DOHH2 (cell line): ENCODE results near the gene ANKRD2.

Experiments used
- H3F3A ChIP-seq: fragments of 200-600 bp; sonication (generic), shearing (Covaris generic); 2 replicates; pipeline ENCODE4 v1.6.0; 2016; ENCODE audit warnings: antibody characterized with exemption, mild to moderate bottlenecking; ENCODE audit not compliant: control insufficient read depth, insufficient read depth
- H3K27ac ChIP-seq: fragments of 200-600 bp; sonication (generic); 2 replicates; pipeline ENCODE4 v1.5.1; 2014; ENCODE audit warnings: low read depth, mild to moderate bottlenecking, low read length, moderate library complexity
- H3K27me3 ChIP-seq: fragments of 200-600 bp; sonication (generic); 2 replicates; pipeline ENCODE4 v1.6.1; 2014; ENCODE audit warnings: mild to moderate bottlenecking, low read length, mixed read lengths; ENCODE audit not compliant: control insufficient read depth
- H3K36me3 ChIP-seq: fragments of 200-600 bp; sonication (generic); 2 replicates; pipeline ENCODE4 v1.6.1; 2014; ENCODE audit warnings: mild to moderate bottlenecking, low read length, moderate library complexity, mixed read lengths; ENCODE audit not compliant: control insufficient read depth
- H3K4me1 ChIP-seq: fragments of 200-600 bp; sonication (generic); 2 replicates; pipeline ENCODE4 v1.6.1; 2014; ENCODE audit warnings: mild to moderate bottlenecking, low read length, mixed read lengths; ENCODE audit not compliant: control insufficient read depth
- H3K4me2 ChIP-seq: fragments of 200-600 bp; sonication (generic); 2 replicates; pipeline ENCODE4 v1.6.0; 2014; ENCODE audit warnings: mild to moderate bottlenecking, low read length, moderate library complexity
- H3K4me3 ChIP-seq: fragments of 200-600 bp; sonication (generic); 2 replicates; pipeline ENCODE4 v1.5.1; 2014; ENCODE audit warnings: mild to moderate bottlenecking, low read length, mixed read lengths
- H3K79me2 ChIP-seq: fragments of 200-600 bp; sonication (generic); 2 replicates; pipeline ENCODE4 v1.6.1; 2014; ENCODE audit warnings: mild to moderate bottlenecking, low read length, mixed read lengths; ENCODE audit not compliant: control insufficient read depth
- H3K9me2 ChIP-seq: fragments of 200-600 bp; sonication (generic); replicated peaks from 2 replicates; pipeline ENCODE4 v1.6.1; 2014; ENCODE audit warnings: mild to moderate bottlenecking, low read length, mixed read lengths; ENCODE audit not compliant: control insufficient read depth
- H3K9me3 ChIP-seq: fragments of 200-600 bp; sonication (generic); 2 replicates; pipeline ENCODE4 v1.6.1; 2014; ENCODE audit warnings: antibody characterized with exemption, low read length, mixed read lengths; ENCODE audit not compliant: control insufficient read depth, insufficient read depth
- H4K20me1 ChIP-seq: fragments of 200-600 bp; sonication (generic); 2 replicates; pipeline ENCODE4 v1.6.0; 2014; ENCODE audit warnings: low read depth, mild to moderate bottlenecking, antibody characterized with exemption, low read length, moderate library complexity; ENCODE audit not compliant: control insufficient read depth, insufficient read depth
- EZH2phosphoT487 ChIP-seq: fragments of 200-600 bp; sonication (generic); IDR thresholded peaks from 2 replicates; pipeline ENCODE4 v1.6.1; 2017; ENCODE audit warnings: borderline replicate concordance, mild to moderate bottlenecking, antibody characterized with exemption, low read length, moderate library complexity, mixed read lengths
- TF ChIP-seq, protein P1 (sequence below): fragments of 200-600 bp; sonication (generic); IDR thresholded peaks from one replicate; pipeline ENCODE4 v1.5.1; 2014; ENCODE audit warnings: antibody characterized with exemption, mild to moderate bottlenecking, low read depth, low read length; ENCODE audit not compliant: poor library complexity, severe bottlenecking

The ANKRD2 gene

DNA sequence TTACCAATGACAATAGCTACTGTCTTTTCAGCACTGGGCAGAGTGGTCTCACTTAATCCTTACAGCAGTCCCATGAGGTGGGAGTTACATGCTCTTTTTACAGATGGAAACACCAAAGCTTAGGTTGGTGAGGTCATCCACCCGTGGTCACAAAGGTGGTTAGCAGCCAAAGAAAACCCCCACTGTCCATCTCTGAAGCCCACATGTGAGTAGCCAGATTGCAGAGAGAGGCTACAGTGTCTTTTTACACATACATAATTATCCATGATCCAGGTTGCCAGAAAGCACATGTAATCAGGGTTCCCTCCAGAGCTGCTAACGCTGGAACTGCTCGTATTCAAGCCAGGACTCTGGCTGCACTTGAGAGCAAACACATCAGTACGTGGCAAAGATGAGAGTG, 24.6 kb upstream of the ANKRD2 start:
- Histone ChIP-seq H3K4me2 (no peak overlapping the region), H3K9me3 (no peaks in the 10 kb centered on the region), H3K79me2 (no peaks in the 10 kb centered on the region), H3K27me3 (peaks cover 5% of the 10 kb centered on the region), H3K4me1 (no peaks in the 10 kb centered on the region), H3K27ac (no peak overlapping the region), H4K20me1 (no peaks in the 10 kb centered on the region), H3K9me2 (no peaks in the 10 kb centered on the region), H3F3A (no peaks in the 10 kb centered on the region), H3K36me3 (no peaks in the 10 kb centered on the region), H3K4me3 (no peak overlapping the region)
- TF ChIP-seq EZH2phosphoT487 = no peak
- TF ChIP-seq, protein P1, sequence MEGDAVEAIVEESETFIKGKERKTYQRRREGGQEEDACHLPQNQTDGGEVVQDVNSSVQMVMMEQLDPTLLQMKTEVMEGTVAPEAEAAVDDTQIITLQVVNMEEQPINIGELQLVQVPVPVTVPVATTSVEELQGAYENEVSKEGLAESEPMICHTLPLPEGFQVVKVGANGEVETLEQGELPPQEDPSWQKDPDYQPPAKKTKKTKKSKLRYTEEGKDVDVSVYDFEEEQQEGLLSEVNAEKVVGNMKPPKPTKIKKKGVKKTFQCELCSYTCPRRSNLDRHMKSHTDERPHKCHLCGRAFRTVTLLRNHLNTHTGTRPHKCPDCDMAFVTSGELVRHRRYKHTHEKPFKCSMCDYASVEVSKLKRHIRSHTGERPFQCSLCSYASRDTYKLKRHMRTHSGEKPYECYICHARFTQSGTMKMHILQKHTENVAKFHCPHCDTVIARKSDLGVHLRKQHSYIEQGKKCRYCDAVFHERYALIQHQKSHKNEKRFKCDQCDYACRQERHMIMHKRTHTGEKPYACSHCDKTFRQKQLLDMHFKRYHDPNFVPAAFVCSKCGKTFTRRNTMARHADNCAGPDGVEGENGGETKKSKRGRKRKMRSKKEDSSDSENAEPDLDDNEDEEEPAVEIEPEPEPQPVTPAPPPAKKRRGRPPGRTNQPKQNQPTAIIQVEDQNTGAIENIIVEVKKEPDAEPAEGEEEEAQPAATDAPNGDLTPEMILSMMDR = no peak

DNA sequence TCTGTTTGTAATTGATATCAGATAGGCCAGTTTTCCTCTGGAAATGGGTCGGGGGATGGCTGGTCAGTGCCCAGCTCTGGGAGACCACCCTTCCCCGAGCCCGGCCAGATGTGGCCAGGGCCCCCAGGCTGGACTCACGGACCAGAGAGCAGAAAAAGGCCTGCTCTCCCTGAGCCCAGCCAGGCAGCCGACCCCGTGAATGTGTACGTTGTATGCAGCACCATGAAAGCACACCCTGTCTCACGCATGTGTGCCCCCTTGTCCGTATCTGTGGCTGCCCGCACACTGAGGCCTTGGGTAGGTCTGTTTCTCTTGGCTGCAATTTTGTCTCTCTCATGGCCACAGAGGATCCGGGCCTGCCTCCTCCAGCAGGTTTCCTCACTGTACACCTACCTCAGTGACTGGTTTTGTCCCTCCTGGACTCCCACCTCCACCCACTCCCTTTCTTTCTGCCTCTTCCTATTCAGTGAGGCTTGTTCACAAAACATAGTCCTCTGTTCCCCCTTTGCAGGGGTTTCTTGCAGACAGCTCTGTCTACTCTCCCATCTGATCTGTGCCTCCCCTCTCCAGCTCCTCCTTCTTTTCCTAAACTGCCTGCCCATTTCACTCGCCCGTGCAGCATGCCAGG, 23.6 kb upstream of the ANKRD2 start:
- no peak overlapping the region for H3K4me3 ChIP-seq
- no peaks in the 10 kb centered on the region for H3K79me2 ChIP-seq
- TF ChIP-seq EZH2phosphoT487 = no peak
- TF ChIP-seq, protein P1 = no peak
- H3K27ac ChIP-seq = no peak overlapping the region
- H3F3A ChIP-seq = no peaks in the 10 kb centered on the region
- no peaks in the 10 kb centered on the region for H3K27me3 ChIP-seq
- no peaks in the 10 kb centered on the region for H4K20me1 ChIP-seq
- no peak overlapping the region for H3K4me2 ChIP-seq
- no peaks in the 10 kb centered on the region for H3K4me1 ChIP-seq
- H3K36me3 ChIP-seq = no peaks in the 10 kb centered on the region
- no peaks in the 10 kb centered on the region for H3K9me3 ChIP-seq
- no peaks in the 10 kb centered on the region for H3K9me2 ChIP-seq

DNA sequence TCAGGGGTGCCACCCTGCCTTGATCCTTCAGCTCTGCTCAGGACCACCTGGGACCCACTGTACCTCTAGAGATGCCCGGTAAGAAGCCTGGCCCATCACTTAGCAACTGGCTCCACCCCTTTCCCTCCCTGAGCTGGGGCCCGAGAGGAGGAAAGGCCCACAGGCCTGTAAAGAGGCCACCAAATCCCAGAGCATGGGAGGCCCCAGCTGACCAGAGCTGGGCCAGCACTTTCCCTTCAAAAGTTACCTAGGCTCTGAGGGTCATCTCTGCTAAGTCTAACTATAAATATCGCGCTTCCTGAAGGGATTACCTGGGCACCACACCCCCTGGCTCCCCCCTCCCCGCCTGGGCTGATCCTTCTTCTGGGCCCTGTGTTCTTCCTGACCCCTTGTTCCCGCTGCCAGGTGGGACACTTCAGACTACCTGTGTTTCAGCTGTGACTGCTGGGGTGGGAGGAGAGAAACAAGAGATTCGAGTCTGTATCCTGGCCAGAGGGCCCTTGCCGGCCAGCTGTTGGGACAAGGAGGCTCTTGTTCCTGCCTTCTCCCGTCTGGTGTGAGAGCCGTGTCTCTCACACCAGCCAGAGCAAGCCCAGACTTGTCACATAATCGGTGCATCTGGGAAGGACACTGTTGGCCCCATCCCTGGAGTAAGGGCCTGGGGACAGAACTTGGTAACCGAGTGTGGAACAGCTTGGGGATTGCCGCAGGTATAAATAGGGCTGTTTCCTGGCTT, 22.8 kb upstream of the ANKRD2 start:
- Histone ChIP-seq H3K4me2 (no peak overlapping the region), H3F3A (no peaks in the 10 kb centered on the region), H3K4me3 (no peak overlapping the region), H3K27me3 (no peaks in the 10 kb centered on the region), H3K79me2 (no peaks in the 10 kb centered on the region), H3K9me3 (no peaks in the 10 kb centered on the region), H4K20me1 (no peaks in the 10 kb centered on the region), H3K36me3 (no peaks in the 10 kb centered on the region), H3K4me1 (no peaks in the 10 kb centered on the region), H3K9me2 (no peaks in the 10 kb centered on the region), H3K27ac (no peak overlapping the region)
- no peak for TF ChIP-seq EZH2phosphoT487
- TF ChIP-seq, protein P1 = no peak
